ENCODE data around the gene TLNRD1. TPM values are rescaled to one million over a fixed set of nuclear protein-coding genes. Genes with fewer than 3 reads are reported as not detected.

The TLNRD1 gene
- total and polyA plus RNA-seq, 7 experiments from 2014 or later, result 2.2 to 33.0 (median 15.9) TPM

DNA sequence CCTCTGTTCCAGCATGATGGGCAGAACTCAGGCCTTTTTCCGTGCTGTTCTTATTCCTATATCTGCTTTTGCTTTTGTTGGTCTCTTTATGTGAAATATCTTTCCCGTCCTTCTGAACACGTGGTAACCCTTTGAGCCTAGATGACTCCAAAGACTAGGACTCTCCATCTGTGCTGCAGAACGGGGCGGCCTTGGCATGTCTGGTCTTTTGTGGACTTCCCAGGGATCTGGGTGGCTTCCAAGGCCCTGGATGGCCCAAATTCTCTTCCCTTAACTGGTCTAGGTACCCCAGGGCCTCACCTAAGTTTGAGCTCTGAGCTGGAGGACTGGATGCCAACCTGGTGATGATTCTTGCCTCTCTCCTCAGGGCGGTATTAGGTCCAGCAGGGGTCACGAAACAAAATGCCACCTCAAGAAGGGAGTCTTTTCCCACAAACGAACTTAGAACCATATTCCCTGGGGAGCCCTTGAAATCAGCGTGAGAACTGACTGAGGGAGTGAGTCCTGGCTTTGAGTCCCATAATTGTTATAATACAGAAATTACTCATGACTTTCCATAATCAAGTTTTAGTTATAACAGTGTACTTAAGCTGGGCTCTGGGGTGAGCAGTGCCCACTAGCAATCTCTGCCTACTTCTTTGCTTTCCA, 13.8 kb downstream of the TLNRD1 start:
- H3K36me3 Mint-ChIP-seq, result peaks cover 0 to 12% (median 7%) of the 10 kb centered on the region in 5 donors
- no peaks in the 10 kb centered on the region for H3K4me1 ChIP-seq (ENCODE audit: control insufficient read depth in 2 of 2, insufficient read depth in 2 of 2, low read length in 2 of 2)
- H3K27ac ChIP-seq (ENCODE audit: low read depth, low read length), result no peak overlapping the region
- no peaks in the 10 kb centered on the region for H3K27me3 Mint-ChIP-seq
- H3K9me3 Mint-ChIP-seq, result no peaks in the 10 kb centered on the region
- H3K4me3 ChIP-seq (ENCODE audit: low read length), result no peak overlapping the region
- no peaks in the 10 kb centered on the region for H3K9me3 ChIP-seq (ENCODE audit: control insufficient read depth in 2 of 3, low read length in 3 of 3)
- intact Hi-C loops (cut with micrococcal nuclease), result no loop called here
- H3K27ac Mint-ChIP-seq, result no peak overlapping the region
- peaks cover 0 to 16% (median 12%) of the 10 kb centered on the region in 7 donors for H3K4me1 Mint-ChIP-seq
- H3K4me3 Mint-ChIP-seq, result no peak overlapping the region
- POLR2A ChIA-PET, result interaction anchor here (0.8 to 1.0 kb wide), 2 partner anchors 14 to 57 kb away, joined by 3 read pairs; partner anchors contain the start of gene TLNRD1
- H3K36me3 ChIP-seq (ENCODE audit: control insufficient read depth in 2 of 3, insufficient read depth in 3 of 3, low read length in 3 of 3), result no peaks in the 10 kb centered on the region
- no peaks in the 10 kb centered on the region for H3K27me3 ChIP-seq (ENCODE audit: control insufficient read depth in 2 of 2, insufficient read depth in 2 of 2, low read length in 2 of 2)
- CTCF ChIA-PET, result no interaction called here
- no peak for ATAC-seq
- no peak for DNase-seq

DNA sequence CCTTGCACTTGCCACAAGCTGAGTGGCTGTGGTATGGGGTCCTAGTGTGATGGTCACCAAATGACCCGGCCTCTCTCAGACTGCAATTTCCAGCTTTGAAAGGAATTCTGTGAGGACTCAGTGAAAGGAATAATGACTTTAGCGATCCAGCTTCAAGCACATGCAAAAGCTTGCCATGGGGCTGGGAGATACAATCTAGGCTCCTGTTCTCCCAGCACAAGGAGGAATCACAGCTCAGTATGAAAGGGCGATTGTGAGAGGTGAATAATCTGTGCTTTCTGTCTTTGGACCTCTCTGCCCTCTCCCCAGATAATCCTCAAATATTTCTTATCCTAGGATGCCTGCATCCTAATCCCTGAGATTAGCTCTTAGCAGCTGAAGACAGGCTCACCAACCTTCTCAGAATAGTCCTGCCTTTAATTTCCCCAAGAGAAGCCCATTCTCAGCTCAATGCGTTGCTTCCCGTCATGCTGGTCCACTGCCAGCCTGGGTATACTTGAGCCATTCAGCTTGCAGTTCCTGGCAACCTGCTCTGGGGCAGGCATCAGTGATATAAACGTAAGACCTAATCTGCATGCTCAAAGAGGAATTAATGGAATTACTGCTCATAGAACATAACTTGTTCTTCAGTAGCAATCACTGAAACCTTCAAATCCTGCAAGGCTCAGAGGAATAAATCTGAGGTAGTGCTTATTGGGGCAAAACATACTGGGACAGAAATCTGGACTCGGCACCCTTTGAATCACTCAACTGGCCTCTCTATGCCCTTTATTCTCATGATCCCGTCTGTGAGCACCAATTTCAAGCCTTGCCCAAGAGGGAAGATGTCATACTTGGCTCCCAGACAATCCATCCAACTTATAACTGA, 15.1 kb downstream of the TLNRD1 start:
- H3K4me3 Mint-ChIP-seq, result no peak overlapping the region
- Histone ChIP-seq H3K4me3 (ENCODE audit: low read length) (no peak overlapping the region), H3K27me3 (ENCODE audit: control insufficient read depth in 2 of 2, insufficient read depth in 2 of 2, low read length in 2 of 2) (no peaks in the 10 kb centered on the region), H3K9me3 (ENCODE audit: control insufficient read depth in 2 of 3, low read length in 3 of 3) (no peaks in the 10 kb centered on the region), H3K27ac (ENCODE audit: low read depth, low read length) (no peak overlapping the region), H3K4me1 (ENCODE audit: control insufficient read depth in 2 of 2, insufficient read depth in 2 of 2, low read length in 2 of 2) (no peaks in the 10 kb centered on the region), H3K36me3 (ENCODE audit: control insufficient read depth in 2 of 3, insufficient read depth in 3 of 3, low read length in 3 of 3) (no peaks in the 10 kb centered on the region)
- H3K4me1 Mint-ChIP-seq, result peaks cover 0 to 11% (median 5%) of the 10 kb centered on the region in 7 donors
- H3K36me3 Mint-ChIP-seq, result peaks cover 0 to 12% (median 7%) of the 10 kb centered on the region in 5 donors
- no peak overlapping the region for H3K27ac Mint-ChIP-seq
- ATAC-seq, result no peak
- DNase-seq, result no peak
- POLR2A ChIA-PET, result no interaction called here
- H3K27me3 Mint-ChIP-seq, result no peaks in the 10 kb centered on the region
- H3K9me3 Mint-ChIP-seq, result no peaks in the 10 kb centered on the region
- intact Hi-C loops (cut with micrococcal nuclease), result no loop called here
- CTCF ChIA-PET, result no interaction called here

DNA sequence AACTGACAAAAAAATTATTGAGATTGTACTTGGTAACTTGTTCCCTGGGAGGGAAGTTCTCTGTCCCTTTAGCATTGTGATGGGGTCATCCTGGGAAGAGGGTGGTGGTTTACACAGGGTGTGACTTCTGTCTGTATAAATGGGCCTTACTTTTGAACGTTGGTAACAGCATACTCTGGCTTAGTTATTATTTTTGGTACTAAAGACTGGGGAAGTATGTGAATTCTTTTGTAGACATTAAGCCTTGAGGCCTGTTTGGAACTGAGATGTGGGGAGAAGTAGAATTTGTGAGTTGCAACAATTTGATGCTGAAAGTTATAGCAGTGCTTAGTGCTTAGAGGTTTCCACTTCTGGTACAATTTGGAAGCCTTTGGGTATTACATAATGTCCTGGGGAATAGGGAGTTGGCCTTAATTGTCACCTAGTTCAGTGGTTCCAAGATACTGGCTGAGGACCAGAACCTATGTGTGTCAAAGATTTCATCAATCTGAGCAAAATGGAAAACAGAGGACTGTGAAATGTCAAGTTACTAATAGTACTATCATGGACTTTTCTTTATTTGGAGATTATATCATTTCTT, 15.9 kb downstream of the TLNRD1 start:
- no peak overlapping the region for H3K4me3 ChIP-seq (ENCODE audit: low read length)
- Mint-ChIP-seq H3K4me1 (peaks cover 0 to 10% (median 5%) of the 10 kb centered on the region in 7 donors), H3K4me3 (no peak overlapping the region), H3K27me3 (no peaks in the 10 kb centered on the region), H3K36me3 (peaks cover 0 to 15% (median 7%) of the 10 kb centered on the region in 5 donors), H3K27ac (no peak overlapping the region), H3K9me3 (no peaks in the 10 kb centered on the region)
- intact Hi-C loops (cut with micrococcal nuclease), result no loop called here
- no peaks in the 10 kb centered on the region for H3K36me3 ChIP-seq (ENCODE audit: control insufficient read depth in 2 of 3, insufficient read depth in 3 of 3, low read length in 3 of 3)
- H3K27me3 ChIP-seq (ENCODE audit: control insufficient read depth in 2 of 2, insufficient read depth in 2 of 2, low read length in 2 of 2), result no peaks in the 10 kb centered on the region
- ATAC-seq (no peak), DNase-seq (no peak)
- no peaks in the 10 kb centered on the region for H3K4me1 ChIP-seq (ENCODE audit: control insufficient read depth in 2 of 2, insufficient read depth in 2 of 2, low read length in 2 of 2)
- ChIA-PET CTCF (no interaction called here), POLR2A (interaction anchor here (0.6 kb wide), 1 partner anchor 118 kb away, joined by 6 read pairs; no protein-coding TSS in a partner anchor)
- no peaks in the 10 kb centered on the region for H3K9me3 ChIP-seq (ENCODE audit: control insufficient read depth in 2 of 3, low read length in 3 of 3)
- no peak overlapping the region for H3K27ac ChIP-seq (ENCODE audit: low read depth, low read length)

DNA sequence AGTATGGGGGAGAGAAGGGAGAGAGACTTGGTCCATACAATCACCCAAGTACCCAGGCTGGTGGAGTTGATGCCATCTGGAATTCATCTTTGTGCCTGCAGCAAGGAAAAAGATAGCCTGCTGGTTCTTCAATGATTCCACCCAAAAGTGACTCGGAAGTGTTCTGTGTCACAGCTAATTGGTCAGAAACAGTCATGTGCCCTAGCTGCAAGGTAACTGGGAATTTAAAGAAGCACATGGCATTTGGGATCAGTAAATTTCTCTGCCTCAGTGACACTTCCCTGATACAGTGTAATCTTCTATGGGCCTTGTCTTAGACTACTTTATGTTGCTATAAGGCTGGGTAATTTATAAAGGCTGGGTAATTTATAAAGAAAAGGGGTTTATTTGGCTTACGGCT, 17.5 kb downstream of the TLNRD1 start:
- no peaks in the 10 kb centered on the region for H3K9me3 Mint-ChIP-seq
- H3K4me1 Mint-ChIP-seq, result peaks cover 0 to 9% (median 5%) of the 10 kb centered on the region in 7 donors
- H3K36me3 Mint-ChIP-seq, result peaks cover 0 to 15% (median 7%) of the 10 kb centered on the region in 5 donors
- no peak overlapping the region for H3K27ac ChIP-seq (ENCODE audit: low read depth, low read length)
- ChIA-PET CTCF (no interaction called here), POLR2A (no interaction called here)
- DNase-seq (no peak), ATAC-seq (no peak)
- no peaks in the 10 kb centered on the region for H3K36me3 ChIP-seq (ENCODE audit: control insufficient read depth in 2 of 3, insufficient read depth in 3 of 3, low read length in 3 of 3)
- intact Hi-C loops (cut with micrococcal nuclease), result no loop called here
- no peak overlapping the region for H3K4me3 Mint-ChIP-seq
- H3K9me3 ChIP-seq (ENCODE audit: control insufficient read depth in 2 of 3, low read length in 3 of 3), result no peaks in the 10 kb centered on the region
- H3K4me1 ChIP-seq (ENCODE audit: control insufficient read depth in 2 of 2, insufficient read depth in 2 of 2, low read length in 2 of 2), result no peaks in the 10 kb centered on the region
- no peak overlapping the region for H3K27ac Mint-ChIP-seq
- no peaks in the 10 kb centered on the region for H3K27me3 ChIP-seq (ENCODE audit: control insufficient read depth in 2 of 2, insufficient read depth in 2 of 2, low read length in 2 of 2)
- no peaks in the 10 kb centered on the region for H3K27me3 Mint-ChIP-seq
- H3K4me3 ChIP-seq (ENCODE audit: low read length), result no peak overlapping the region

DNA sequence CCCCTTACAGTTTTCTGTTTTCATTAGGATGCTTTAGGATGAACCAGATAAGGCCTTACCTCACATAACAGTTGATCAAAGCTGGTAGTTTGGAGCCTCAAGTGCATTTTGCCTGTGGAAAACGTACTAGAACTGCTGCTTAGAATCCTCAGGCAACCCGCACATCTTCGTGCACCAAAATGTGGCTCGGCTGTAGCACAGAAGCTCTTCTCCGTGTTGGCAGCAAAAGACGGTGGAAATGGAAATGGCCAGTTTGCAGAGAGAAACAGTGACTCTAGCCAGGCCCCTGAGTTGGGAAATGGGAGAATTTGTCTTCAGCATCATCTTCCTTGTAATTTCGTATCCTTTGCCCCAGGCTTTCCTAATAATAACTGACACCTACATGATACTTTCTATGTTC, 20.6 kb downstream of the TLNRD1 start:
- Mint-ChIP-seq H3K36me3 (peaks cover 0 to 11% (median 2%) of the 10 kb centered on the region in 5 donors), H3K4me3 (no peak overlapping the region), H3K27ac (no peak overlapping the region), H3K4me1 (peaks cover 6 to 36% (median 11%) of the 10 kb centered on the region in 7 donors), H3K9me3 (no peaks in the 10 kb centered on the region), H3K27me3 (no peaks in the 10 kb centered on the region)
- Histone ChIP-seq H3K9me3 (ENCODE audit: control insufficient read depth in 2 of 3, low read length in 3 of 3) (no peaks in the 10 kb centered on the region), H3K27ac (ENCODE audit: low read depth, low read length) (no peak overlapping the region), H3K4me3 (ENCODE audit: low read length) (no peak overlapping the region), H3K4me1 (ENCODE audit: control insufficient read depth in 2 of 2, insufficient read depth in 2 of 2, low read length in 2 of 2) (no peaks in the 10 kb centered on the region), H3K27me3 (ENCODE audit: control insufficient read depth in 2 of 2, insufficient read depth in 2 of 2, low read length in 2 of 2) (no peaks in the 10 kb centered on the region), H3K36me3 (ENCODE audit: control insufficient read depth in 2 of 3, insufficient read depth in 3 of 3, low read length in 3 of 3) (no peaks in the 10 kb centered on the region)
- no peak for DNase-seq
- CTCF ChIA-PET, result no interaction called here
- intact Hi-C loops (cut with micrococcal nuclease), result no loop called here
- POLR2A ChIA-PET, result no interaction called here
- ATAC-seq, result no peak

DNA sequence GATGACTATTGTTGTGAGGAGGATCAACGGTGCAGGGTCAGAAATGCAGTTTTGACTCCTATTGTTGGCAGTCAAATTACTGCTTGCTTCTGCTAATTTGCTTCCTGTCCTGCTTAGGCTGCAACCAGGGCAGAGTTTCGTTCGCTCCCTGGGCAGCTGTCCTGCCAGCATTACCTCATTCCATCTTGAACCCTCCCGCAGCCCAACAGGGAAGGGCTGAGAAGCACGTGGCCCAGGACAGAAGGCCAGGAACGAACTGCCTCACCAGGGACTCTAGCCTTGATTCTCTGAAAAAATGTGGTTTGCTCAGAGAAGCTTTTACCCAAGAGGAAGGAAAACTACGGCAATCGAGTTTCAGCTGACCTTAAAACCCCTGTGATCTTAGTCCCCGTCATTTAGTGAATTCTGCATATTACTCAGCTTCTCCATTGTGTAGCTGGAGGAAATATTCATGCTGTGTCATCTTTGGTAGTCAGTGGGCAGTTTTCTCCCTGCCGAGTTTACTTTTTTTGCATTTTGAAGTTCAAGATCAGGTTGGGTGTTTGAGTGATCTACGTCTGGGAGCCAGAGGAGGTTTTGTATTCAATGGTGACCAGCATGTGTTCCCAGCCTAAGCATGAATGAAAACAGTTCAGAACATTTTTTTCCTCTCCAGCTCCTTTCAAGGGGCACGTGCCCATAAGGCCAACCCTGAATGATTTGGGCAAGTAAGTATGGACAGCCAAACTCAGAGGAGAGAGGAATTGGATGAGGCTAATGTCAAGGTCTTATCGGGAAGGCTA, 23.0 kb downstream of the TLNRD1 start:
- peak in 1 of 9 donors; percentile 46 for DNase-seq

More for the DNA sequence above, 23.0 kb downstream of the TLNRD1 start:
- H3K9me3 ChIP-seq (ENCODE audit: control insufficient read depth in 2 of 3, low read length in 3 of 3), result no peaks in the 10 kb centered on the region
- CTCF ChIA-PET, result no interaction called here
- peak overlapping the region in 2 of 9 donors; percentile 4 to 88 for H3K27ac Mint-ChIP-seq
- POLR2A ChIA-PET, result no interaction called here
- ATAC-seq, result peak; percentile 81
- no peaks in the 10 kb centered on the region for H3K27me3 ChIP-seq (ENCODE audit: control insufficient read depth in 2 of 2, insufficient read depth in 2 of 2, low read length in 2 of 2)
- H3K27me3 Mint-ChIP-seq, result peaks cover 0 to 4% (median 0%) of the 10 kb centered on the region in 5 donors
- H3K4me3 ChIP-seq (ENCODE audit: low read length), result no peak overlapping the region
- peaks cover 0 to 5% (median 0%) of the 10 kb centered on the region in 11 donors for H3K9me3 Mint-ChIP-seq
- no peaks in the 10 kb centered on the region for H3K4me1 ChIP-seq (ENCODE audit: control insufficient read depth in 2 of 2, insufficient read depth in 2 of 2, low read length in 2 of 2)
- intact Hi-C loops (cut with micrococcal nuclease), result no loop called here
- peaks cover 0 to 10% (median 4%) of the 10 kb centered on the region in 5 donors for H3K36me3 Mint-ChIP-seq
- H3K27ac ChIP-seq (ENCODE audit: low read depth, low read length), result no peak overlapping the region
- H3K36me3 ChIP-seq (ENCODE audit: control insufficient read depth in 2 of 3, insufficient read depth in 3 of 3, low read length in 3 of 3), result no peaks in the 10 kb centered on the region
- H3K4me1 Mint-ChIP-seq, result peaks cover 6 to 45% (median 11%) of the 10 kb centered on the region in 7 donors
- H3K4me3 Mint-ChIP-seq, result peak overlapping the region in 1 of 10 donors; percentile 57

Measured in naive thymus-derived CD4-positive, alpha-beta T cell (primary cell).